Suprapubic skin (tissue), 4 donors: ENCODE measurements around the gene PI3. TPM values are rescaled to one million over a fixed set of nuclear protein-coding genes. Genes with fewer than 3 reads are reported as not detected.

Source experiments
- DNase-seq, 2 donors: peaks; one replicate each; pipeline ENCODE4 v3.0.0-alpha.2; 2019; ENCODE audit warnings: low spot score in 2 of 2
- H3K27ac ChIP-seq: fragments of 200-600 bp; sonication (generic); one replicate; pipeline ENCODE4 v1.5.1; 2019
- H3K27me3 ChIP-seq: fragments of 200-600 bp; sonication (generic); one replicate; pipeline ENCODE4 v1.5.1; 2019
- H3K36me3 ChIP-seq: fragments of 200-600 bp; sonication (generic); one replicate; pipeline ENCODE4 v1.5.1; 2019
- H3K4me1 ChIP-seq: fragments of 200-600 bp; sonication (generic); one replicate; pipeline ENCODE4 v1.5.1; 2019
- H3K4me3 ChIP-seq: fragments of 200-600 bp; sonication (generic); one replicate; pipeline ENCODE4 v1.5.1; 2019; ENCODE audit warnings: mild to moderate bottlenecking
- H3K9me3 ChIP-seq: fragments of 200-600 bp; sonication (generic); one replicate; pipeline ENCODE4 v1.5.1; 2019
- EP300 ChIP-seq: sonication (generic); formaldehyde crosslinking; IDR thresholded peaks from one replicate; pipeline ENCODE4 v1.6.1; 2017; ENCODE audit warnings: antibody characterized with exemption
- POLR2A ChIP-seq, 2 donors: fragments of 450-650 bp; IDR thresholded peaks; one replicate each; pipeline ENCODE4 v1.6.1; 2017; ENCODE audit warnings: antibody characterized with exemption in 2 of 2, mild to moderate bottlenecking in 2 of 2, moderate library complexity in 2 of 2
- POLR2AphosphoS5 ChIP-seq, 3 donors: sonication (generic); formaldehyde crosslinking; IDR thresholded peaks; one replicate each; pipeline ENCODE4 v1.6.1; 2017; ENCODE audit warnings: antibody characterized with exemption in 3 of 3
- WGBS: methylation state at CpG from one replicate; pipeline ENCODE4 v1.1.5; 2018; 5-methylcytosine and 5-hydroxymethylcytosine counted together
- total RNA-seq, 4 donors: library from RNA; depleted of rRNA; stranded (reverse); fragments of >200 nt; gene quantifications; one replicate each; pipeline ENCODE4 v1.1.0, GENCODE V29; 2016
- TF ChIP-seq, protein P1 (sequence below), 2 donors: fragments of 200-600 bp in 1 of 2; fragments of 450-650 bp in 1 of 2; sonication (generic) in 1 of 2; IDR thresholded peaks; one replicate each; pipeline ENCODE4 v1.5.1; 2016 to 2019; ENCODE audit warnings: antibody characterized with exemption in 2 of 2, mild to moderate bottlenecking in 1 of 2, moderate library complexity in 1 of 2

PI3 gene
- total RNA-seq, 4 donors from 2014 or later: 2.6 to 98.2 (median 8.0) TPM

DNA sequence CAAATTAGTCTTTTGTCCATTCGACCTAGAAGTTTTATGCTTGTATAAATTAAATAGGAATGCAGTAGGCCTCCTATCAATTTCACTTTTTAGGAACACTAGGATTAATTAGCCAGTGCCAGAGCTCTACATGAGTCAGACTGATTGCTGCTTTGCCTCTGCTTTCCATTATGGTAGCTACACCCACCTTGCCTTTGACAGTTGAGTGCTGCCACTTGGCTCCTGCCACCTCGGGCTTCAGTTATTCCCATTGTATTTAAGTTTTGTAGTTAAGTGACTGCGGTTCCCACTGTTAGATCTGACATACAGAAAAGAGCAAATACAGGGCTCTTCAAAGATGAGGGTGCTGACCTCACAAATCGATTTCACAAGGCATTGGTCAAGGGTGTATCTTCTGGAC, 33.9 kb upstream of the PI3 start:
- no peak overlapping the region for H3K4me3 ChIP-seq
- H3K27ac ChIP-seq: no peak overlapping the region
- no peaks in the 10 kb centered on the region for H3K9me3 ChIP-seq
- H3K36me3 ChIP-seq: no peaks in the 10 kb centered on the region
- H3K27me3 ChIP-seq: peaks cover 14% of the 10 kb centered on the region
- TF ChIP-seq POLR2A (IDR thresholded peaks at IDR 0.05): no peak
- no peak for TF ChIP-seq EP300
- TF ChIP-seq, protein P1, sequence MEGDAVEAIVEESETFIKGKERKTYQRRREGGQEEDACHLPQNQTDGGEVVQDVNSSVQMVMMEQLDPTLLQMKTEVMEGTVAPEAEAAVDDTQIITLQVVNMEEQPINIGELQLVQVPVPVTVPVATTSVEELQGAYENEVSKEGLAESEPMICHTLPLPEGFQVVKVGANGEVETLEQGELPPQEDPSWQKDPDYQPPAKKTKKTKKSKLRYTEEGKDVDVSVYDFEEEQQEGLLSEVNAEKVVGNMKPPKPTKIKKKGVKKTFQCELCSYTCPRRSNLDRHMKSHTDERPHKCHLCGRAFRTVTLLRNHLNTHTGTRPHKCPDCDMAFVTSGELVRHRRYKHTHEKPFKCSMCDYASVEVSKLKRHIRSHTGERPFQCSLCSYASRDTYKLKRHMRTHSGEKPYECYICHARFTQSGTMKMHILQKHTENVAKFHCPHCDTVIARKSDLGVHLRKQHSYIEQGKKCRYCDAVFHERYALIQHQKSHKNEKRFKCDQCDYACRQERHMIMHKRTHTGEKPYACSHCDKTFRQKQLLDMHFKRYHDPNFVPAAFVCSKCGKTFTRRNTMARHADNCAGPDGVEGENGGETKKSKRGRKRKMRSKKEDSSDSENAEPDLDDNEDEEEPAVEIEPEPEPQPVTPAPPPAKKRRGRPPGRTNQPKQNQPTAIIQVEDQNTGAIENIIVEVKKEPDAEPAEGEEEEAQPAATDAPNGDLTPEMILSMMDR (IDR thresholded peaks at IDR 0.05): no peak
- TF ChIP-seq POLR2AphosphoS5 (IDR thresholded peaks at IDR 0.05): no peak
- H3K4me1 ChIP-seq: no peaks in the 10 kb centered on the region
- WGBS: 82% methylated on average over 4 of the region's 4 CpGs
- no peak for DNase-seq

DNA sequence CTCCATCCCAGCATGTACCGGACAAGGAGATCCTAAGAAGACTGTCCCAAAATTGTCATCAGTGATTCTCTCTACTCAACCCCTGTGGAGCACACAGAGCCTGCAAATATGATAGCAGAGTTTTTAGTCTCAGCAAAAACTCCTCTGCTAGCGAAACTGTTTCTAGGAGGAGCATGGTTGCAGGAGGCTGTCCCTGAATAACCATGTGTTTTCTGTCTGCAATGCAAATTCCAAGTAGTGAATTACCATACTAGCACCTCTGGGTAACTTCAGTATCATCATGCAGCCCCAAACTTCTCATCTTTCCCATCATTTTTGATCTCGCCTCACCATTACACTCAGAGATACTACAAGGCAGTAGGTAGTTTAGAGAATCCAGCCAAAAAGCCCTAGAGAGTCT, 25.6 kb upstream of the PI3 start:
- WGBS: 97% methylated on average over 3 of the region's 3 CpGs
- Histone ChIP-seq H3K4me1 (no peaks in the 10 kb centered on the region), H3K9me3 (no peaks in the 10 kb centered on the region), H3K27me3 (peaks cover 12% of the 10 kb centered on the region), H3K36me3 (no peaks in the 10 kb centered on the region), H3K4me3 (no peak overlapping the region), H3K27ac (no peak overlapping the region)
- no peak for TF ChIP-seq POLR2AphosphoS5 (IDR thresholded peaks at IDR 0.05)
- TF ChIP-seq, protein P1 (IDR thresholded peaks at IDR 0.05): no peak
- no peak for TF ChIP-seq POLR2A (IDR thresholded peaks at IDR 0.05)
- TF ChIP-seq EP300: no peak
- DNase-seq: no peak

DNA sequence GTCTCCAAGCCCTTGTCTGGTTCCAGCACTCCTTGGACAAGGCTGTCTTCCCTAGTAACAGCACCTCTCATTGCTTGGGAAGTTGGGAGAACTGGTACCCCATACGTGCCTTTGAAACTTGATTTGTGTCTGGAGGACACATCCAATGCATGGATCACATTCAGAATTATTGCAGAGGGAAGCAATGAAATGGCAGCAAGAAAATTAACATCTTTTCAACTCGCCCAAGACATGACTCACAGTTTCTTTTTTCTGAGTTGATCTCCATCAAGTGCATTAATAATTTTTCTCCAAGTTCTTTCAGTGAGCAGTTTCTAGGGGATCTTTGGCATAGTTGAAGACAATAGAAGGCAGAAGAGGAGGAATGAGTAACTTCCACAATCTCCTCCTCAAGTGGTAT, 22.3 kb upstream of the PI3 start:
- Histone ChIP-seq H3K9me3 (no peaks in the 10 kb centered on the region), H3K27ac (no peak overlapping the region), H3K36me3 (no peaks in the 10 kb centered on the region), H3K27me3 (no peaks in the 10 kb centered on the region), H3K4me3 (no peak overlapping the region), H3K4me1 (peaks cover 1% of the 10 kb centered on the region)
- 76% methylated on average over 2 of the region's 2 CpGs for WGBS
- no peak for DNase-seq
- TF ChIP-seq, protein P1 (IDR thresholded peaks at IDR 0.05): no peak
- no peak for TF ChIP-seq POLR2A (IDR thresholded peaks at IDR 0.05)
- TF ChIP-seq EP300: no peak
- no peak for TF ChIP-seq POLR2AphosphoS5 (IDR thresholded peaks at IDR 0.05)

DNA sequence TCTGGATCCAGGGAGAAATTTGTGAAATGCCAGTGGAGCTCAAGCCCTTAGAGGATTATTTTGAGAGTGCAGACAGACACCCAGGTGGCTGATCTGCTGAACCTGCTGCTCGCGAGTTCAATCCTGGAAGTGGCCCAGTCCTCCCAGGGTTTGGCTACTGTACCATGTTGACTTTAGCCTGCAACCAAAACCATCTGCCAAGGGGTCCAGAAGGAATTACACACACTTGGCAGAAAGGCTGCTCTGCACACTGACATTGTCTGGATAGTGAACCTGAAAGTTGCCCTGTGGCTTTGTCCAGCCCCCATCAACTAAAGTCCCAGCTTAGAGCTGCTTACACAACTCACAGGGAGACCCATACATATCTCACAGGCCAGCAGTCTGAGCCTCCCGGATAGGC, 21.6 kb upstream of the PI3 start:
- Histone ChIP-seq H3K4me1 (peaks cover 7% of the 10 kb centered on the region), H3K36me3 (no peaks in the 10 kb centered on the region), H3K4me3 (no peak overlapping the region), H3K27me3 (no peaks in the 10 kb centered on the region), H3K27ac (no peak overlapping the region), H3K9me3 (no peaks in the 10 kb centered on the region)
- no peak for TF ChIP-seq POLR2AphosphoS5 (IDR thresholded peaks at IDR 0.05)
- TF ChIP-seq, protein P1 (IDR thresholded peaks at IDR 0.05): no peak
- no peak for TF ChIP-seq EP300
- no peak for TF ChIP-seq POLR2A (IDR thresholded peaks at IDR 0.05)
- no peak for DNase-seq
- WGBS: 67% methylated on average over 2 of the region's 3 CpGs

DNA sequence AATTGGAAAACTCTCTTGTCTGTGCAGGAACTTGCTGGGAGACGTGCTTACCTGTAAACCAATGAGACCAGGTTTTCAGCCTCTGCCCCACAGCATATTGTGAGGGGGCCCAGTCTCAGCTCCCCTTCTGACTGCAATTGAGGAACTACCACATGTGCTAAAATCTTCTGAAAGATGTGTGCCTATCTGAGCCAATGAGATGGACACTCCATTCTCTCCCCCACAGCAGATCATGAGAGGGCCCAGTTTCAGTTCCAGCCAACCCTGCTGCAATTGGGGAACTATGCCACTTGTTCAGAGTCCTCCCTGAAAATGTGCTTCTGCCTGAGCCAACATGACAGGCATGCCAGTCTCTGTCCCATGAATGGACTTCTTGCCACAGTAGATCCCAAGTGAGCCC, 20.9 kb upstream of the PI3 start:
- TF ChIP-seq EP300 (no peak), POLR2A (IDR thresholded peaks at IDR 0.05) (no peak), POLR2AphosphoS5 (IDR thresholded peaks at IDR 0.05) (no peak)
- TF ChIP-seq, protein P1 (IDR thresholded peaks at IDR 0.05): no peak
- DNase-seq: no peak
- H3K4me1 ChIP-seq: peaks cover 7% of the 10 kb centered on the region

More for the DNA sequence above, 20.9 kb upstream of the PI3 start:
- H3K27me3 ChIP-seq: no peaks in the 10 kb centered on the region
- H3K27ac ChIP-seq: no peak overlapping the region
- 80% methylated on average over 1 of the region's 1 CpG for WGBS
- no peak overlapping the region for H3K4me3 ChIP-seq
- H3K9me3 ChIP-seq: no peaks in the 10 kb centered on the region
- H3K36me3 ChIP-seq: no peaks in the 10 kb centered on the region
